ENCODE data around the gene TXNDC8. TPM values are rescaled to one million over a fixed set of nuclear protein-coding genes. Genes with fewer than 3 reads are reported as not detected.

The TXNDC8 gene
- total RNA-seq, 4 donors from 2014 or later: not detected

GRCh38 chr9:110338143-110338542 is 480 bp upstream of the TXNDC8 start:
- DNase-seq (ENCODE audit: extremely low spot score): no peak

GRCh38 chr9:110336363-110336762 is 1.3 kb downstream of the TXNDC8 start:
- Histone ChIP-seq H3K9me3 (no peaks in the 10 kb centered on the region), H3K27me3 (no peaks in the 10 kb centered on the region), H3K4me1 (no peaks in the 10 kb centered on the region), H3K4me3 (no peak overlapping the region), H3K27ac (replicated peaks in 1 of 4) (no peak overlapping the region), H3K36me3 (no peaks in the 10 kb centered on the region)
- intact Hi-C loops (cut with DNase I): no loop called here
- 85% methylated on average over 1 of the region's 1 CpG for WGBS
- no peak for DNase-seq (ENCODE audit: extremely low spot score)
- TF ChIP-seq CTCF (IDR thresholded peaks at IDR 0.05) (no peak), POLR2A (IDR thresholded peaks at IDR 0.05; ENCODE audit: low read depth) (no peak), POLR2AphosphoS5 (IDR thresholded peaks at IDR 0.05) (no peak), EP300 (IDR thresholded peaks at IDR 0.05) (no peak)

More at GRCh38 chr9:110338143-110338542, 480 bp upstream of the TXNDC8 start:
- intact Hi-C loops (cut with DNase I): no loop called here
- TF ChIP-seq POLR2AphosphoS5 (IDR thresholded peaks at IDR 0.05) (no peak), CTCF (IDR thresholded peaks at IDR 0.05) (no peak)
- no peaks in the 10 kb centered on the region for H3K27me3 ChIP-seq
- WGBS: 63% methylated on average over 1 of the region's 1 CpG
- H3K9me3 ChIP-seq: no peaks in the 10 kb centered on the region
- no peak overlapping the region for H3K4me3 ChIP-seq
- H3K27ac ChIP-seq (replicated peaks in 1 of 4): no peak overlapping the region
- no peaks in the 10 kb centered on the region for H3K4me1 ChIP-seq
- no peaks in the 10 kb centered on the region for H3K36me3 ChIP-seq

GRCh38 chr9:110334871-110335270 is 2.8 kb downstream of the TXNDC8 start:
- no peaks in the 10 kb centered on the region for H3K4me1 ChIP-seq
- no peak overlapping the region for H3K27ac ChIP-seq (replicated peaks in 1 of 4)
- TF ChIP-seq POLR2AphosphoS5 (IDR thresholded peaks at IDR 0.05) (no peak), CTCF (IDR thresholded peaks at IDR 0.05) (no peak), POLR2A (IDR thresholded peaks at IDR 0.05; ENCODE audit: low read depth) (no peak), EP300 (IDR thresholded peaks at IDR 0.05) (no peak)
- intact Hi-C loops (cut with DNase I): no loop called here
- H3K27me3 ChIP-seq: no peaks in the 10 kb centered on the region
- no peaks in the 10 kb centered on the region for H3K36me3 ChIP-seq
- no peak overlapping the region for H3K4me3 ChIP-seq
- no peaks in the 10 kb centered on the region for H3K9me3 ChIP-seq
- DNase-seq (ENCODE audit: extremely low spot score): no peak

- no peaks in the 10 kb centered on the region for H3K9me3 ChIP-seq
- H3K4me1 ChIP-seq: no peaks in the 10 kb centered on the region
- no peaks in the 10 kb centered on the region for H3K36me3 ChIP-seq
- TF ChIP-seq CTCF (IDR thresholded peaks at IDR 0.05) (no peak), POLR2AphosphoS5 (IDR thresholded peaks at IDR 0.05) (no peak), EP300 (IDR thresholded peaks at IDR 0.05) (no peak), POLR2A (IDR thresholded peaks at IDR 0.05; ENCODE audit: low read depth) (no peak)
- no peak overlapping the region for H3K4me3 ChIP-seq
- 76% methylated on average over 4 of the region's 4 CpGs for WGBS
- intact Hi-C loops (cut with DNase I): no loop called here
- no peak overlapping the region for H3K27ac ChIP-seq (replicated peaks in 1 of 4)
- no peaks in the 10 kb centered on the region for H3K27me3 ChIP-seq
- DNase-seq (ENCODE audit: extremely low spot score): no peak
Measured at GRCh38 chr9:110334183-110334582, 3.5 kb downstream of the TXNDC8 start.

- Histone ChIP-seq H3K4me3 (no peak overlapping the region), H3K4me1 (no peaks in the 10 kb centered on the region), H3K27ac (replicated peaks in 1 of 4) (no peak overlapping the region), H3K9me3 (no peaks in the 10 kb centered on the region), H3K27me3 (no peaks in the 10 kb centered on the region), H3K36me3 (no peaks in the 10 kb centered on the region)
- no peak for DNase-seq (ENCODE audit: extremely low spot score)
- intact Hi-C loops (cut with DNase I): no loop called here
- WGBS: 84% methylated on average over 3 of the region's 3 CpGs
- no peak for TF ChIP-seq POLR2AphosphoS5 (IDR thresholded peaks at IDR 0.05)
- no peak for TF ChIP-seq CTCF (IDR thresholded peaks at IDR 0.05)
- TF ChIP-seq EP300 (IDR thresholded peaks at IDR 0.05): no peak
- TF ChIP-seq POLR2A (IDR thresholded peaks at IDR 0.05; ENCODE audit: low read depth): no peak
Measured at GRCh38 chr9:110332766-110333165, 4.9 kb downstream of the TXNDC8 start.

All from esophagus muscularis mucosa (tissue), 4 donors.